Measurements from ENCODE around the gene SIPA1L2. TPM values are rescaled to one million over a fixed set of nuclear protein-coding genes. Genes with fewer than 3 reads are reported as not detected.

SIPA1L2 gene
- total RNA-seq, 1 donor from 2014 or later, result 8.0 TPM

DNA sequence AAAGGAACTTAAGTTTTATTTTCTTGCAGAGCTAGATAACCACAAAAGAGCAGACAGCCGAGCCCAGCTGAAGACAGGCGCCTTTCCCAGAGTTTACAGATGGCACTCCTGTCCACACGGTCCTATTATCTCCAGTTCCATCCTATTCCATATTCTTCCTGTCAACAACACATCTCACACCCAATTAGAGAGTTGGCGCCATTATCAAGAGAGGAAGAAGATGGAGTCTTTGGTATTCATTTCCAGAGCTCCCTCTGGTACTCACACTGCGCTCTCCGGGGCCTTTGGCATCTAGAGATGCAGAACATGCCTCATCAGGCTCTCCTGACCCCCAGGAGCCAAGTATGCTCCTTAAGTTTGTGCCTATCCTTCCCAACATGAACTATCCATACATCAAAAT lies 43.3 kb upstream of the SIPA1L2 start:
- H3K4me3 ChIP-seq (ENCODE audit: low read depth, low read length), result no peak overlapping the region
- TF ChIP-seq, protein P1, sequence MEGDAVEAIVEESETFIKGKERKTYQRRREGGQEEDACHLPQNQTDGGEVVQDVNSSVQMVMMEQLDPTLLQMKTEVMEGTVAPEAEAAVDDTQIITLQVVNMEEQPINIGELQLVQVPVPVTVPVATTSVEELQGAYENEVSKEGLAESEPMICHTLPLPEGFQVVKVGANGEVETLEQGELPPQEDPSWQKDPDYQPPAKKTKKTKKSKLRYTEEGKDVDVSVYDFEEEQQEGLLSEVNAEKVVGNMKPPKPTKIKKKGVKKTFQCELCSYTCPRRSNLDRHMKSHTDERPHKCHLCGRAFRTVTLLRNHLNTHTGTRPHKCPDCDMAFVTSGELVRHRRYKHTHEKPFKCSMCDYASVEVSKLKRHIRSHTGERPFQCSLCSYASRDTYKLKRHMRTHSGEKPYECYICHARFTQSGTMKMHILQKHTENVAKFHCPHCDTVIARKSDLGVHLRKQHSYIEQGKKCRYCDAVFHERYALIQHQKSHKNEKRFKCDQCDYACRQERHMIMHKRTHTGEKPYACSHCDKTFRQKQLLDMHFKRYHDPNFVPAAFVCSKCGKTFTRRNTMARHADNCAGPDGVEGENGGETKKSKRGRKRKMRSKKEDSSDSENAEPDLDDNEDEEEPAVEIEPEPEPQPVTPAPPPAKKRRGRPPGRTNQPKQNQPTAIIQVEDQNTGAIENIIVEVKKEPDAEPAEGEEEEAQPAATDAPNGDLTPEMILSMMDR (conservative IDR thresholded peaks at IDR 0.05; ENCODE audit: low read depth, low read length), result no peak
- no peak for DNase-seq (ENCODE audit: low read depth)

DNA sequence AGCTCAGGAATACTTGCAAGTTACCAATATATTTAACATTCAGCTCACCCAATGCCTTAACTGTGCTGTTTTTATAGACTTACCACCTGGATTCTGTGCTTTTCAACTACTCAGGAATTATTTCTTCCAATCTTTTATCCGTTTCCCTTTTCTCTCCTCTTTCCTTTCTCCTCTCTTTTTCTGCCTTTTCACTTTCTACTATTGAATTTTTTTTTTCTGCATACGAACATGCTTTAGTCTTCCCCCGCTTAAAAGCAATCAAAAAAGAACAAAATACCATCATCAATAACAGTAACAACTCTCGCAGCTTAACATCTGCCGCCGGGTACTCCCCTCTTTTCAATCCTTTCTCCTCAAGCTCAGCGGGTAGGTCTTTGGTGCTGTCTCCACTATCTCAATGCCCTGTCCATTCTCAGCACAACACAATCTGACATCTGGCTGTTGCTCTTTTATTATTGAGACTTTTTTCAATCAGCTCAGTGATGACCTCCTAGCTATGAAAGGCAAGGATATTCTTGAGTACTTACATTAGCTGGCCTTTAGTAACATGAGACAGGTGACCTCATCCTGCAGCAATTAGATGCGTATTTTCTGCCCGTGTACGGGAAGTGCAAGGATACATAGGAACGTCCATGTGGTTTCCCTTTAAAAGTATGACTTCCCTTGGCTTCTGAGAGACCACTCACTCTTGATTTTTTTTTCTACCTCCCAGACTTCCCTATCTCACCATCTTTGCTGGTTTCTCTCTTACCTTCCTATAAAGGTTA lies 40.2 kb upstream of the SIPA1L2 start:
- TF ChIP-seq, protein P1 (conservative IDR thresholded peaks at IDR 0.05; ENCODE audit: low read depth, low read length), result no peak
- no peak for DNase-seq (ENCODE audit: low read depth)
- no peak overlapping the region for H3K4me3 ChIP-seq (ENCODE audit: low read depth, low read length)

DNA sequence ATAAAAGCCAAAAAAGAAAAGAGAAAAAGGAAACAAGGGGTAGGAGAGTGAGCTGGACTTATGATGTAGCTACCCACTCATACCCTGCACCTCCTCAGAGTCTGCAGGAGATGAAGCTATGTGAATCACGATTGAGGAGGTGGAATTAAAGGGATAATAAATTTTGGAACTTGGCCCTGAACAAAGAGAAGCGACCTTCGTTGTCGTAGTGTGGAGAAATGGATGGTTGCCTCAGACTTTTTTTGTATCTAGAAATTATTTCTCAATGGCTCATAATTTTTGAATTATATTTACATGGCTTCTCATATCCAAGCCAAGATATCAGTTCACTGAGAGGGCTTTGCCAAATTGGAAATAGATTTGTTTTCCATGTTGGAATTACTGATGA lies 37.8 kb upstream of the SIPA1L2 start:
- no peak overlapping the region for H3K4me3 ChIP-seq (ENCODE audit: low read depth, low read length)
- DNase-seq (ENCODE audit: low read depth), result no peak
- TF ChIP-seq, protein P1 (conservative IDR thresholded peaks at IDR 0.05; ENCODE audit: low read depth, low read length), result no peak

DNA sequence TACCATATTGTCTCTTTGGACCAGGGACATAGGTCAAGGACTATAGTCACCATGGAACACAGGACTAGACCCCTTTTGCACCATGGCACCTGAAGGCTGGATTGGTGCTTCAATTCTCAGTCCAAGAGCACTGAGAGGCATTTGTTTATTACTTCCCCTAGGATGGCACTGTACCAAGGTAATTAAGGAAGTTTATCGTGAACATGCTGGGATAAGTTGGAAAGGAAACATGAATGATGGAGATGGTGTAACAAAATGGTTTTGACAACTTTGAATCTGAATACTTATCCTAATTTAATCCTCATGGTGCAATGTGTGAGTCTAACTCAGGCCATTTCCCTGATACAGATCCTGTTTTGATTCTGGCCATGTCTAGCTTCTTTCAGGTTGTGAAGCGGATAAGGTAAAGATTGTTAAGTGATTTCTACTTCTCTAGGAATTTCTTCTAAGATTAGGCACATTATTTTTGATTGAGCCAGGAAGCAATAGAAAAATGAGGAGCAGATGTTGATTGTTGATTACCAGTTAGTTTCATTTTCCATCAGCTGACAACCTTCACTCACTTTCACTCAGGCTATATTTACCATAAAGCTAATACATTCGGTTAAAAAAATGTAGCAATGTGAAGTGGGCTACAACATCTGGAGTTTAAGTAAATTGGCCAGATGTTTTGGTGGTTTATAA lies 37.3 kb upstream of the SIPA1L2 start:
- TF ChIP-seq, protein P1 (conservative IDR thresholded peaks at IDR 0.05; ENCODE audit: low read depth, low read length), result no peak
- DNase-seq (ENCODE audit: low read depth), result no peak
- no peak overlapping the region for H3K4me3 ChIP-seq (ENCODE audit: low read depth, low read length)

DNA sequence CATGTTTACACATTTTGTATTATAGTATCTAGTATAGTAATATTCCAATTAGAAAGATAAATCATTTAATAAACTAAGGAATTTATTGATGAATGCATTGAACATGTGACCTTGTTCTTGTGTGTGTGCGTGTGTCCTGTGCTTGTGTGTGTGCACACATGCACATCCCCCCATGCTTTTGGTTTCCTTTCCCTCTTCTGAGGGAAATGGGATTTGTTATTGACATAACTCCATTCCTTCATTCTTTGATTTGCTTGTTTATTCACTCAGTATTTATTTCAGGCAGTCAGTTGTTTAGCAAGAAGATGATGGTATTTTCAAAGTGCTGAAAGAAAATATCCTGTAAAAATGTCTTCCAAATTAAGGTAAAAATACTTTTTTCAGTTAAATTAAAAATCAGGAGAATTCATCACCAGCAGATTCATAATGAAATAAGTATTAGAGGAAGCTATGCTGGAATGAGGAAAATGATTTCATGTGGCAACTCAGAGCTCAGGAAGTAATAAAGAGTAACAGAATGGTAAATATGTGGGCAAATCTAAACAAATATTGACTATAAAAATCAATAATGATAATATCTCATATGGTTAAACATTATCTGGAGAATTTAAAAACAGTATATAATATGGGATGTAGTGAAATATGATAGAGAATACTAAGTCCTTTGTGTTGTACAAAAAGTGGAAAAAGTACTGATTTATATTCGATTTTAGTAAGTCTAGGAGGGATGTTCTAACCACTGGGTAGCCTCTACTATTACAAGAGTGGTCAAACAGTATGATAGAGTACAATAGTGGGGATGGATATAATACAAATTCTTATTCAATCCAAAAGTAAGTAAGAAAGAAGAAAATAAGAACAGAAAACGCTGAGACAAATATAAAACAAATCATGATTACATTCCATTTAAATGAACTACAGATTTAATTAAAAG lies 35.2 kb upstream of the SIPA1L2 start:
- no peak overlapping the region for H3K4me3 ChIP-seq (ENCODE audit: low read depth, low read length)
- DNase-seq (ENCODE audit: low read depth), result no peak
- TF ChIP-seq, protein P1 (conservative IDR thresholded peaks at IDR 0.05; ENCODE audit: low read depth, low read length), result no peak

DNA sequence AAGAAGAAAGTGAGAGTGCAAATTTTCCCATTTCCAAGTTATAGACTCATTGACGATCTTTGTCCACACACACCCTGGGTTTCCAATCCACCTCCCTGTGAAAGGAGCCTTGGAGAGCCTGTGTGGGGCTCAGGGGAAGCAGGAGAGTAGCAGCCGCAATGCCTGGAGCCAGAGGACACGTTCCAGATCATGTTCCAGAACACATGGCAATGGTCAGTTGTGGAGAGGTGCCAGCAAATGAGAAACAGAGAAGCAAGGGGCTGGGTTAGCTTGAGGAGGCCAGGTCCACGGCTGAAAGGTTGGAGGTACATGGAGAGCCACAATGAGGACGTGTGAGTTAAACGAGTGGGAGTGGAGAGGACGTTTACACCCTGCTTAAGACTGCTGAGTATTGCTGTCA lies 33.0 kb upstream of the SIPA1L2 start:
- no peak overlapping the region for H3K4me3 ChIP-seq (ENCODE audit: low read depth, low read length)
- TF ChIP-seq, protein P1 (conservative IDR thresholded peaks at IDR 0.05; ENCODE audit: low read depth, low read length), result no peak
- no peak for DNase-seq (ENCODE audit: low read depth)

Measured in epithelial cell of proximal tubule (primary cell).